ENCODE results near the gene CCL27. TPM values are rescaled to one million over a fixed set of nuclear protein-coding genes. Genes with fewer than 3 reads are reported as not detected.
A peak's percentile ranks its signal among the peaks of the same experiment; 100 is the strongest.

CCL27 gene
- total and polyA plus RNA-seq, 4 experiments from 2014 or later = 0.59 TPM; not detected in 3

DNA sequence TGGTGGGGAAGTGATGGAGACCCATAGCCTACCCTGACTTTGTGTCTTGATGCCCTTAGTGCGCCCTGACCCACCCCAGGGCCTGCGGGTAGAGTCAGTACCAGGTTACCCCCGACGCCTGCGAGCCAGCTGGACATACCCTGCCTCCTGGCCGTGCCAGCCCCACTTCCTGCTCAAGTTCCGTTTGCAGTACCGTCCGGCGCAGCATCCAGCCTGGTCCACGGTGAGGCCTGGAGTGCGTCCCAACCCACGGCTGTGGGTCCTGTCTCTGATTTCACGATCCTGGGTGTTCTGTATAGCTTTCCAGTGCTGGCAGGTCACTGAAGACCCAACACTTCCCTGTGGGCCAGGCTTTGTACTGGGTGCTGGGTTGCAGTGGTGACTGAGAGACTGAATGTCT is 4.0 kb downstream of the CCL27 start:
- CTCF ChIA-PET (ENCODE audit: partially characterized antibody) = interaction anchor here (0.9 to 3.6 kb wide), 2 partner anchors 12 to 42 kb away, joined by 3 to 19 read pairs; partner anchors contain the start of gene GALT
- Histone ChIP-seq H3K4me3 (ENCODE audit: low read length in 2 of 2) (no peak overlapping the region), H3K27me3 (ENCODE audit: insufficient read depth, low read length) (no peaks in the 10 kb centered on the region), H3K36me3 (ENCODE audit: insufficient read depth, low read length) (peaks cover 15% of the 10 kb centered on the region), H3K4me1 (ENCODE audit: insufficient read depth, low read length) (peaks cover 34% of the 10 kb centered on the region), H3K27ac (ENCODE audit: low read depth, low read length) (no peak overlapping the region), H3K9me3 (ENCODE audit: control insufficient read depth in 1 of 2, low read length in 2 of 2) (no peaks in the 10 kb centered on the region)
- Mint-ChIP-seq H3K36me3 (peaks cover 17 to 26% of the 10 kb centered on the region in 2 donors), H3K27me3 (no peaks in the 10 kb centered on the region), H3K9me3 (no peaks in the 10 kb centered on the region), H3K27ac (peak overlapping the region in 4 of 7 donors; percentile 8 to 29 (median 18)), H3K4me1 (peaks cover 34 to 41% (median 36%) of the 10 kb centered on the region in 4 donors), H3K4me3 (no peak overlapping the region)
- no peak for DNase-seq
- POLR2A ChIA-PET (ENCODE audit: partially characterized antibody) = interaction anchor here (18.7 kb wide), 1 partner anchor 15 kb away, joined by 484 read pairs; the partner anchor contains the start of genes GALT, IL11RA and SIGMAR1
- intact Hi-C loops (cut with micrococcal nuclease) = no loop called here

GRCh38 chr9:34656992-34657391 is 5.5 kb downstream of the CCL27 start:
- intact Hi-C loops (cut with micrococcal nuclease) = no loop called here
- peaks cover 32 to 41% (median 34%) of the 10 kb centered on the region in 4 donors for H3K4me1 Mint-ChIP-seq
- H3K4me1 ChIP-seq (ENCODE audit: insufficient read depth, low read length) = peaks cover 34% of the 10 kb centered on the region
- CTCF ChIA-PET (ENCODE audit: partially characterized antibody) = interaction anchor here (1.1 to 3.6 kb wide), 3 partner anchors 11 to 45 kb away, joined by 3 to 19 read pairs (median 7); partner anchors contain the start of gene GALT
- H3K36me3 ChIP-seq (ENCODE audit: insufficient read depth, low read length) = peaks cover 15% of the 10 kb centered on the region
- H3K27me3 Mint-ChIP-seq = no peaks in the 10 kb centered on the region
- peak overlapping the region in 3 of 7 donors; percentile 18 to 71 (median 52) for H3K27ac Mint-ChIP-seq
- H3K4me3 ChIP-seq (ENCODE audit: low read length in 2 of 2) = no peak overlapping the region
- POLR2A ChIA-PET (ENCODE audit: partially characterized antibody) = interaction anchor here (1.4 to 18.7 kb wide), 2 partner anchors 8 to 14 kb away, joined by 6 to 484 read pairs; partner anchors contain the start of genes GALT, IL11RA and SIGMAR1
- H3K9me3 Mint-ChIP-seq = no peaks in the 10 kb centered on the region
- no peak overlapping the region for H3K4me3 Mint-ChIP-seq
- DNase-seq = no peak
- no peaks in the 10 kb centered on the region for H3K27me3 ChIP-seq (ENCODE audit: insufficient read depth, low read length)
- no peak overlapping the region for H3K27ac ChIP-seq (ENCODE audit: low read depth, low read length)
- no peaks in the 10 kb centered on the region for H3K9me3 ChIP-seq (ENCODE audit: control insufficient read depth in 1 of 2, low read length in 2 of 2)
- H3K36me3 Mint-ChIP-seq = peaks cover 21 to 26% of the 10 kb centered on the region in 2 donors

DNA sequence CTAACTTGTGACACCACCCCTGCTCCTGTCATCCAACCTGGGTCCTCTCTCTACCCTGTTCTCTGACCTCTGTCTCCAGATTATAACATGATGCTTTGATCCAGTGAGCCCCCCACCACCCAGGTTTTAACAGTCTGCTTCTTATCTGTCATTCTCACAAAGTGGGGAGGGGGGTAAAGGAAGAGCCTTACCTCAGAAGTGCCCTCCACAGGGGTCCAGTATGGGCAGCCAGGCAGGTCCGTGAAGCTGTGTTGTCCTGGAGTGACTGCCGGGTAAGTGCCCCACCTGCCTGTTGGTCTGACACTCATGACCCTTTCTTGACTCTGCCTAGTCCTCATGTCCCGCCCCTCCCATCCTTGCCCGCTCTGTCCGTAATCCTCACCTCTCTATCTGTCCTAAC is 7.1 kb downstream of the CCL27 start:
- intact Hi-C loops (cut with micrococcal nuclease) = no loop called here
- Mint-ChIP-seq H3K27ac (peak overlapping the region in 4 of 7 donors; percentile 33 to 86 (median 56)), H3K9me3 (no peaks in the 10 kb centered on the region), H3K27me3 (no peaks in the 10 kb centered on the region), H3K4me3 (no peak overlapping the region), H3K36me3 (peaks cover 18 to 24% of the 10 kb centered on the region in 2 donors), H3K4me1 (peaks cover 21 to 38% (median 26%) of the 10 kb centered on the region in 4 donors)
- Histone ChIP-seq H3K27me3 (ENCODE audit: insufficient read depth, low read length) (no peaks in the 10 kb centered on the region), H3K36me3 (ENCODE audit: insufficient read depth, low read length) (peaks cover 17% of the 10 kb centered on the region), H3K27ac (ENCODE audit: low read depth, low read length) (no peak overlapping the region), H3K9me3 (ENCODE audit: control insufficient read depth in 1 of 2, low read length in 2 of 2) (no peaks in the 10 kb centered on the region), H3K4me1 (ENCODE audit: insufficient read depth, low read length) (peaks cover 24% of the 10 kb centered on the region), H3K4me3 (ENCODE audit: low read length in 2 of 2) (no peak overlapping the region)
- CTCF ChIA-PET (ENCODE audit: partially characterized antibody) = interaction anchor here (3.6 kb wide), 1 partner anchor 9 kb away, joined by 19 read pairs; the partner anchor contains the start of gene GALT
- no peak for DNase-seq
- POLR2A ChIA-PET (ENCODE audit: partially characterized antibody) = interaction anchor here (18.7 kb wide), 1 partner anchor 12 kb away, joined by 484 read pairs; the partner anchor contains the start of genes GALT, IL11RA and SIGMAR1

- peaks cover 20 to 41% (median 25%) of the 10 kb centered on the region in 4 donors for H3K4me1 Mint-ChIP-seq
- H3K27ac ChIP-seq (ENCODE audit: low read depth, low read length) = no peak overlapping the region
- peaks cover 22% of the 10 kb centered on the region for H3K36me3 ChIP-seq (ENCODE audit: insufficient read depth, low read length)
- POLR2A ChIA-PET (ENCODE audit: partially characterized antibody) = interaction anchor here (0.8 to 22.1 kb wide), 4 partner anchors 5 to 47 kb away, joined by 3 to 484 read pairs (median 244); partner anchors contain the start of genes CCL27, DCTN3, GALT and IL11RA
- intact Hi-C loops (cut with micrococcal nuclease) = no loop called here
- H3K9me3 Mint-ChIP-seq = no peaks in the 10 kb centered on the region
- H3K27me3 Mint-ChIP-seq = no peaks in the 10 kb centered on the region
- no peak overlapping the region for H3K4me3 ChIP-seq (ENCODE audit: low read length in 2 of 2)
- CTCF ChIA-PET (ENCODE audit: partially characterized antibody) = interaction anchor here (0.6 to 1.4 kb wide), 2 partner anchors 9 to 427 kb away, joined by 3 read pairs; no protein-coding TSS in a partner anchor
- peak overlapping the region in 2 of 7 donors; percentile 40 to 74 for H3K27ac Mint-ChIP-seq
- no peak overlapping the region for H3K4me3 Mint-ChIP-seq
- peaks cover 23% of the 10 kb centered on the region for H3K4me1 ChIP-seq (ENCODE audit: insufficient read depth, low read length)
- H3K36me3 Mint-ChIP-seq = peaks cover 18 to 27% of the 10 kb centered on the region in 2 donors
- H3K27me3 ChIP-seq (ENCODE audit: insufficient read depth, low read length) = no peaks in the 10 kb centered on the region
- no peak for DNase-seq
- no peaks in the 10 kb centered on the region for H3K9me3 ChIP-seq (ENCODE audit: control insufficient read depth in 1 of 2, low read length in 2 of 2)
These were observed 8.0 kb downstream of the CCL27 start for GRCh38 chr9:34654323-34655051.

- Histone ChIP-seq H3K27ac (ENCODE audit: low read depth, low read length) (no peak overlapping the region), H3K4me1 (ENCODE audit: insufficient read depth, low read length) (peaks cover 31% of the 10 kb centered on the region), H3K36me3 (ENCODE audit: insufficient read depth, low read length) (peaks cover 33% of the 10 kb centered on the region), H3K9me3 (ENCODE audit: control insufficient read depth in 1 of 2, low read length in 2 of 2) (no peaks in the 10 kb centered on the region), H3K4me3 (ENCODE audit: low read length in 2 of 2) (no peak overlapping the region), H3K27me3 (ENCODE audit: insufficient read depth, low read length) (no peaks in the 10 kb centered on the region)
- CTCF ChIA-PET (ENCODE audit: partially characterized antibody) = interaction anchor here (1.4 kb wide), 1 partner anchor 10 kb away, joined by 3 read pairs; no protein-coding TSS in a partner anchor
- H3K4me1 Mint-ChIP-seq = peaks cover 28 to 51% (median 32%) of the 10 kb centered on the region in 4 donors
- intact Hi-C loops (cut with micrococcal nuclease) = no loop called here
- peaks cover 26 to 38% of the 10 kb centered on the region in 2 donors for H3K36me3 Mint-ChIP-seq
- H3K4me3 Mint-ChIP-seq = peak overlapping the region in 2 of 8 donors; percentile 5 to 81
- H3K27me3 Mint-ChIP-seq = no peaks in the 10 kb centered on the region
- POLR2A ChIA-PET (ENCODE audit: partially characterized antibody) = interaction anchor here (1.0 to 22.1 kb wide), 3 partner anchors 6 to 33 kb away, joined by 4 to 484 read pairs (median 484); partner anchors contain the start of genes CCL27, DCTN3, GALT and IL11RA
- H3K9me3 Mint-ChIP-seq = no peaks in the 10 kb centered on the region
- no peak for DNase-seq
- peak overlapping the region; percentile 37 to 85 (median 72) for H3K27ac Mint-ChIP-seq
These were observed 9.0 kb downstream of the CCL27 start for GRCh38 chr9:34653151-34654072.

DNA sequence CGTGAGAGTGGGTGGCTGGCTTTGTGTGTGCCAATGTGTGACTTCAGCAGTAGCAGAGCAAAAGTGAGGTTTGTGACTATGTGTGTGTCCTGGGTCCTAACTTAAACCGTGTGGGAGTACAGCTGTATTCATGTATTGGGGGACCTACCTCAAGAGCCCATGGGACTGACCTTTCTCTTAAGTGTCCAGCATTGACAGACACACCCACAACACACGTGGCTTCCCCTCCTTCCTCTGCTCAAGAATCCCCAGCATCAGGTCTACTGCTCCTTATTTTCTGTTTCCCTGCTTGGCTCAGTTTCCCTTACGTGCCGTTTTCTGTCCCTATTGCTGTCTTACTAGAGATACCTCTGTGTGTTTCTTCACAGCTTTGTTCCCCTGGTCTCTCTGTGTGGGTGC is 9.9 kb downstream of the CCL27 start:
- Histone ChIP-seq H3K36me3 (ENCODE audit: insufficient read depth, low read length) (peaks cover 35% of the 10 kb centered on the region), H3K9me3 (ENCODE audit: control insufficient read depth in 1 of 2, low read length in 2 of 2) (no peaks in the 10 kb centered on the region), H3K27ac (ENCODE audit: low read depth, low read length) (peak overlapping the region; percentile 16), H3K4me3 (ENCODE audit: low read length in 2 of 2) (no peak overlapping the region), H3K27me3 (ENCODE audit: insufficient read depth, low read length) (no peaks in the 10 kb centered on the region), H3K4me1 (ENCODE audit: insufficient read depth, low read length) (peaks cover 39% of the 10 kb centered on the region)
- no peaks in the 10 kb centered on the region for H3K27me3 Mint-ChIP-seq
- POLR2A ChIA-PET (ENCODE audit: partially characterized antibody) = interaction anchor here (18.7 to 22.1 kb wide), 2 partner anchors 7 to 9 kb away, joined by 484 read pairs; partner anchors contain the start of genes CCL27, GALT, IL11RA and SIGMAR1
- peak overlapping the region in 5 of 8 donors; percentile 5 to 81 (median 12) for H3K4me3 Mint-ChIP-seq
- H3K27ac Mint-ChIP-seq = peak overlapping the region in 6 of 7 donors; percentile 12 to 93 (median 80)
- H3K9me3 Mint-ChIP-seq = no peaks in the 10 kb centered on the region
- DNase-seq = no peak
- peaks cover 35 to 59% (median 40%) of the 10 kb centered on the region in 4 donors for H3K4me1 Mint-ChIP-seq
- intact Hi-C loops (cut with micrococcal nuclease) = no loop called here
- CTCF ChIA-PET (ENCODE audit: partially characterized antibody) = no interaction called here
- H3K36me3 Mint-ChIP-seq = peaks cover 34 to 46% of the 10 kb centered on the region in 2 donors

Data from CD4-positive, alpha-beta memory T cell (primary cell).